Measurements from ENCODE around the gene PIK3R5. TPM values are rescaled to one million over a fixed set of nuclear protein-coding genes. Genes with fewer than 3 reads are reported as not detected.

Gene PIK3R5
- polyA plus RNA-seq, 1 experiment, result 0.02 TPM

- no peaks in the 10 kb centered on the region for H3K36me3 ChIP-seq (ENCODE audit: control insufficient read depth, insufficient read depth, low read length)
- no peaks in the 10 kb centered on the region for H3K27me3 ChIP-seq (ENCODE audit: control insufficient read depth, insufficient read depth, low read length)
- H3K4me3 ChIP-seq (ENCODE audit: low read depth, low read length), result no peak overlapping the region
- POLR2A ChIA-PET, result no interaction called here
- no peak for DNase-seq (ENCODE audit: low read depth)
- no peak for TF ChIP-seq CTCF (IDR thresholded peaks at IDR 0.05; ENCODE audit: insufficient read depth, low read depth, low read length)
- CTCF ChIA-PET, result no interaction called here
Observed at GRCh38 chr17:8884336-8884990, 81.0 kb downstream of the PIK3R5 start.

DNA sequence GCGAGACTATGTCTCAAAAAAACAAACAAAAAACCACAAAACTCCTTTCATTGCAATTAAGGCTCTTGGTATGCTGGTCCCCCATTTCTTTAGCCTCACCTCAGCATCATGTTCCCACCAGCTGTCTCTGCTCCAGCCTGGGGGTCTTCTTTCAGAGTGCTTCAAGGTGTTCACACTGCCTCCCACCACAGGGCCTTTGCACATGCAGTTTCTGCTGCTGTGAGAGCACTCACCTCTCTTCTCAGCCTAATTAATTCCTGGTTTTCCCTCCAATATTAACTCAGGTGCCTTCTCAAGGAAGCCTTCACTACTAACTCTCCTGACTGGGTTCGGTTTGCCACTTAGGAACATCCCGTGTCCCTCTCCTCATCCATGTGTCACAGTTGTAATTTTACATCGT, 82.2 kb downstream of the PIK3R5 start:
- Histone ChIP-seq H3K27me3 (ENCODE audit: control insufficient read depth, insufficient read depth, low read length) (no peaks in the 10 kb centered on the region), H3K36me3 (ENCODE audit: control insufficient read depth, insufficient read depth, low read length) (no peaks in the 10 kb centered on the region), H3K4me3 (ENCODE audit: low read depth, low read length) (no peak overlapping the region)
- DNase-seq (ENCODE audit: low read depth), result no peak
- CTCF ChIA-PET, result no interaction called here
- POLR2A ChIA-PET, result no interaction called here
- TF ChIP-seq CTCF (IDR thresholded peaks at IDR 0.05; ENCODE audit: insufficient read depth, low read depth, low read length), result no peak

- no peaks in the 10 kb centered on the region for H3K27me3 ChIP-seq (ENCODE audit: control insufficient read depth, insufficient read depth, low read length)
- H3K4me3 ChIP-seq (ENCODE audit: low read depth, low read length), result no peak overlapping the region
- no peaks in the 10 kb centered on the region for H3K36me3 ChIP-seq (ENCODE audit: control insufficient read depth, insufficient read depth, low read length)
- no peak for DNase-seq (ENCODE audit: low read depth)
- CTCF ChIA-PET, result interaction anchor here (1.1 to 1.2 kb wide), 2 partner anchors 13 to 116 kb away, joined by 3 read pairs; no protein-coding TSS in a partner anchor
- no peak for TF ChIP-seq CTCF (IDR thresholded peaks at IDR 0.05; ENCODE audit: insufficient read depth, low read depth, low read length)
- POLR2A ChIA-PET, result no interaction called here
Observed at GRCh38 chr17:8881606-8882005, 83.9 kb downstream of the PIK3R5 start.

GRCh38 chr17:8880466-8880865, 85.0 kb downstream of the PIK3R5 start:
- CTCF ChIA-PET, result interaction anchor here (2.9 kb wide), 1 partner anchor 9 kb away, joined by 16 read pairs; no protein-coding TSS in a partner anchor
- DNase-seq (ENCODE audit: low read depth), result no peak
- H3K27me3 ChIP-seq (ENCODE audit: control insufficient read depth, insufficient read depth, low read length), result no peaks in the 10 kb centered on the region
- no peak overlapping the region for H3K4me3 ChIP-seq (ENCODE audit: low read depth, low read length)
- no peaks in the 10 kb centered on the region for H3K36me3 ChIP-seq (ENCODE audit: control insufficient read depth, insufficient read depth, low read length)
- no peak for TF ChIP-seq CTCF (IDR thresholded peaks at IDR 0.05; ENCODE audit: insufficient read depth, low read depth, low read length)
- POLR2A ChIA-PET, result no interaction called here

GRCh38 chr17:8879410-8879809, 86.1 kb downstream of the PIK3R5 start:
- Histone ChIP-seq H3K36me3 (ENCODE audit: control insufficient read depth, insufficient read depth, low read length) (no peaks in the 10 kb centered on the region), H3K27me3 (ENCODE audit: control insufficient read depth, insufficient read depth, low read length) (no peaks in the 10 kb centered on the region), H3K4me3 (ENCODE audit: low read depth, low read length) (no peak overlapping the region)
- TF ChIP-seq CTCF (IDR thresholded peaks at IDR 0.05; ENCODE audit: insufficient read depth, low read depth, low read length), result no peak
- no peak for DNase-seq (ENCODE audit: low read depth)
- CTCF ChIA-PET, result interaction anchor here (2.9 kb wide), 1 partner anchor 10 kb away, joined by 16 read pairs; no protein-coding TSS in a partner anchor
- POLR2A ChIA-PET, result no interaction called here
